Liver (tissue), 9 donors: ENCODE measurements around the gene SMAP1. TPM values are rescaled to one million over a fixed set of nuclear protein-coding genes. Genes with fewer than 3 reads are reported as not detected.

ENCODE experiments used
- DNase-seq: peaks from one replicate; pipeline ENCODE4 v3.0.0-alpha.2; 2017; ENCODE audit warnings: low spot score
- H3K27ac ChIP-seq, 2 donors: one replicate each; pipeline ENCODE4 v1.7.0; 2013; ENCODE audit warnings: inconsistent platforms in 2 of 2, low read length in 2 of 2, control low read depth in 1 of 2, low read depth in 1 of 2, mild to moderate bottlenecking in 1 of 2
- H3K27me3 ChIP-seq, 4 donors: one replicate each; pipeline versions ENCODE4 v1.6.1 to v1.7.0; 2013; ENCODE audit warnings: low read length in 3 of 4, inconsistent platforms in 1 of 4, mild to moderate bottlenecking in 1 of 4, moderate library complexity in 1 of 4; ENCODE audit not compliant: control insufficient read depth in 4 of 4, insufficient read depth in 4 of 4
- H3K36me3 ChIP-seq, 4 donors: one replicate each; pipeline versions ENCODE4 v1.6.1 to v1.7.0; 2013; ENCODE audit warnings: low read length in 3 of 4, mild to moderate bottlenecking in 3 of 4, low read depth in 1 of 4, moderate library complexity in 1 of 4; ENCODE audit not compliant: control insufficient read depth in 4 of 4, insufficient read depth in 3 of 4
- H3K4me1 ChIP-seq, 4 donors: one replicate each; pipeline versions ENCODE4 v1.6.1 to v1.7.0; 2013; ENCODE audit warnings: low read length in 3 of 4, mild to moderate bottlenecking in 3 of 4, moderate library complexity in 1 of 4; ENCODE audit not compliant: control insufficient read depth in 4 of 4, insufficient read depth in 4 of 4
- H3K4me3 ChIP-seq, 3 donors: one replicate each; pipeline versions ENCODE4 v1.6.1 to v1.7.0; 2013; ENCODE audit warnings: low read length in 3 of 3, control low read depth in 1 of 3, low read depth in 1 of 3, mild to moderate bottlenecking in 1 of 3
- H3K9ac ChIP-seq, 2 donors: one replicate each; pipeline ENCODE4 v1.7.0; 2013; ENCODE audit warnings: low read length in 2 of 2, mild to moderate bottlenecking in 2 of 2, moderate library complexity in 2 of 2, control low read depth in 1 of 2, low read depth in 1 of 2
- H3K9me3 ChIP-seq, 4 donors: one replicate each; pipeline versions ENCODE4 v1.6.1 to v1.7.0; 2013; ENCODE audit warnings: low read length in 3 of 4; ENCODE audit not compliant: control insufficient read depth in 4 of 4
- ATF3 ChIP-seq: IDR thresholded peaks from 2 replicates; pipeline ENCODE4 v1.6.1; 2016; ENCODE audit warnings: antibody characterized with exemption
- EGR1 ChIP-seq, 2 donors: IDR thresholded peaks; 2 replicates each; pipeline ENCODE4 v1.6.1; 2016 to 2018; ENCODE audit warnings: antibody characterized with exemption in 2 of 2, low read depth in 2 of 2
- FOXA1 ChIP-seq: IDR thresholded peaks from 2 replicates; pipeline ENCODE4 v1.6.1; 2016; ENCODE audit warnings: antibody characterized with exemption
- FOXA2 ChIP-seq: IDR thresholded peaks from 2 replicates; pipeline ENCODE4 v1.6.1; 2016; ENCODE audit warnings: antibody characterized with exemption
- GABPA ChIP-seq, 2 donors: IDR thresholded peaks in 1 of 2; conservative IDR thresholded peaks in 1 of 2; 2 replicates each; pipeline ENCODE4 v1.6.1; 2016; ENCODE audit warnings: antibody characterized with exemption in 2 of 2, mild to moderate bottlenecking in 1 of 2, moderate library complexity in 1 of 2
- HNF4A ChIP-seq, 2 donors: conservative IDR thresholded peaks; 2 replicates each; pipeline ENCODE4 v1.6.1; 2016; ENCODE audit warnings: antibody characterized with exemption in 2 of 2, mild to moderate bottlenecking in 2 of 2
- HNF4G ChIP-seq: IDR thresholded peaks from 2 replicates; pipeline ENCODE4 v1.6.1; 2016; ENCODE audit warnings: antibody characterized with exemption
- JUND ChIP-seq, 2 donors: IDR thresholded peaks; 2 replicates each; pipeline ENCODE4 v1.6.1; 2016; ENCODE audit warnings: antibody characterized with exemption in 2 of 2
- MAX ChIP-seq: IDR thresholded peaks from 2 replicates; pipeline ENCODE4 v1.6.1; 2016; ENCODE audit warnings: antibody characterized with exemption
- RAD21 ChIP-seq, 2 donors: IDR thresholded peaks; 2 replicates each; pipeline ENCODE4 v1.6.1; 2016; ENCODE audit warnings: antibody characterized with exemption in 2 of 2, mild to moderate bottlenecking in 2 of 2
- REST ChIP-seq: IDR thresholded peaks from 2 replicates; pipeline ENCODE4 v1.6.1; 2016; ENCODE audit warnings: antibody characterized with exemption, mild to moderate bottlenecking
- RXRA ChIP-seq, 2 donors: IDR thresholded peaks; 2 replicates each; pipeline ENCODE4 v1.6.1; 2017 to 2018; ENCODE audit warnings: antibody characterized with exemption in 2 of 2, mild to moderate bottlenecking in 1 of 2
- SP1 ChIP-seq: IDR thresholded peaks from 2 replicates; pipeline ENCODE4 v1.6.1; 2018; ENCODE audit warnings: antibody characterized with exemption, mild to moderate bottlenecking
- TAF1 ChIP-seq: conservative IDR thresholded peaks from 2 replicates; pipeline ENCODE4 v1.6.1; 2016; ENCODE audit warnings: antibody characterized with exemption, mild to moderate bottlenecking
- YY1 ChIP-seq: IDR thresholded peaks from 2 replicates; pipeline ENCODE4 v1.6.1; 2016; ENCODE audit warnings: antibody characterized with exemption, mild to moderate bottlenecking
- ZBTB33 ChIP-seq: IDR thresholded peaks from 2 replicates; pipeline ENCODE4 v1.6.1; 2016; ENCODE audit warnings: antibody characterized with exemption
- WGBS: extraction: QIAGEN DNeasy Blood & Tissue Kit; methylation state at CpG from one replicate; pipeline ENCODE4 v1.1.7; 2013; 5-methylcytosine and 5-hydroxymethylcytosine counted together
- polyA plus RNA-seq, 2 donors: library from polyadenylated mRNA; stranded (reverse) in 1 of 2; unstranded in 1 of 2; fragments of 200-250 nt in 1 of 2; fragments of >200 nt in 1 of 2; fragmentation: Nextera tagmentation in 1 of 2; extraction: Ambion mirVana in 1 of 2; gene quantifications; one replicate each; pipeline versions ENCODE4 v1.2.1 to v1.2.3, GENCODE V29; 2013 to 2015
- total RNA-seq, 2 donors: library from RNA; depleted of rRNA; stranded (reverse); fragments of >200 nt; gene quantifications; one replicate each; pipeline ENCODE4 v1.2.3, GENCODE V29; 2014
- donor health status: healthy.
- donor health status: healthy.
- donor health status: healthy.
- donor health status: healthy.
- donor health status: healthy.

The SMAP1 gene
- total and polyA plus RNA-seq, 4 donors, result 9.3 to 13.3 (median 12.7) TPM

GRCh38 chr6:70847106-70848084 lies 179.7 kb downstream of the SMAP1 start (continued):
- TF ChIP-seq JUND (IDR thresholded peaks at IDR 0.05) (no peak), RAD21 (IDR thresholded peaks at IDR 0.05) (no peak)

GRCh38 chr6:70849348-70850069 lies 181.8 kb downstream of the SMAP1 start:
- TF ChIP-seq HNF4G (peak; percentile 62), YY1 (peak; percentile 29), FOXA2 (peak; percentile 37), HNF4A (conservative IDR thresholded peaks at IDR 0.05) (peak; percentile 76 to 87), ATF3 (peak; percentile 42), RXRA (IDR thresholded peaks at IDR 0.05) (peak; percentile 38 to 67), TAF1 (no peak), SP1 (peak; percentile 66), ZBTB33 (no peak), RAD21 (IDR thresholded peaks at IDR 0.05) (no peak), FOXA1 (peak; percentile 34), JUND (IDR thresholded peaks at IDR 0.05) (peak; percentile 34 to 53)
- WGBS, result 59% methylated on average over 1 of the region's 1 CpG

GRCh38 chr6:70852667-70853246 lies 185.1 kb downstream of the SMAP1 start:
- Histone ChIP-seq H3K4me1 (peaks cover 0 to 8% (median 2%) of the 10 kb centered on the region in 4 donors), H3K36me3 (peaks cover 0 to 6% (median 0%) of the 10 kb centered on the region in 4 donors), H3K27ac (no peak overlapping the region), H3K9ac (no peak overlapping the region), H3K27me3 (no peaks in the 10 kb centered on the region), H3K9me3 (no peaks in the 10 kb centered on the region), H3K4me3 (no peak overlapping the region)
- DNase-seq, result no peak
- TF ChIP-seq EGR1 (IDR thresholded peaks at IDR 0.05; ENCODE audit: low read depth in 2 of 2) (no peak), HNF4G (no peak), SP1 (no peak), GABPA (IDR thresholded peaks at IDR 0.05 in 1 of 2, conservative IDR thresholded peaks at IDR 0.05 in 1 of 2) (no peak), TAF1 (no peak), YY1 (no peak), RAD21 (IDR thresholded peaks at IDR 0.05) (no peak), FOXA2 (no peak), JUND (IDR thresholded peaks at IDR 0.05) (no peak), MAX (no peak), FOXA1 (no peak), REST (no peak), ZBTB33 (no peak)

More at GRCh38 chr6:70849348-70850069, 181.8 kb downstream of the SMAP1 start:
- no peak for DNase-seq
- Histone ChIP-seq H3K4me3 (no peak overlapping the region), H3K9me3 (no peaks in the 10 kb centered on the region), H3K27me3 (no peaks in the 10 kb centered on the region), H3K27ac (peak overlapping the region in 1 of 2 donors; percentile 36), H3K4me1 (peaks cover 0 to 12% (median 2%) of the 10 kb centered on the region in 4 donors), H3K36me3 (no peaks in the 10 kb centered on the region), H3K9ac (no peak overlapping the region)
